HG03139 (cell line): ENCODE results near the gene ADAMTS9.

ENCODE experiments used
- ATAC-seq: cut with Tn5 transposase; IDR thresholded peaks from one replicate; pipeline ENCODE4 v1.9.1; 2021; ENCODE audit not compliant: unreplicated experiment

The ADAMTS9 gene, protein sequence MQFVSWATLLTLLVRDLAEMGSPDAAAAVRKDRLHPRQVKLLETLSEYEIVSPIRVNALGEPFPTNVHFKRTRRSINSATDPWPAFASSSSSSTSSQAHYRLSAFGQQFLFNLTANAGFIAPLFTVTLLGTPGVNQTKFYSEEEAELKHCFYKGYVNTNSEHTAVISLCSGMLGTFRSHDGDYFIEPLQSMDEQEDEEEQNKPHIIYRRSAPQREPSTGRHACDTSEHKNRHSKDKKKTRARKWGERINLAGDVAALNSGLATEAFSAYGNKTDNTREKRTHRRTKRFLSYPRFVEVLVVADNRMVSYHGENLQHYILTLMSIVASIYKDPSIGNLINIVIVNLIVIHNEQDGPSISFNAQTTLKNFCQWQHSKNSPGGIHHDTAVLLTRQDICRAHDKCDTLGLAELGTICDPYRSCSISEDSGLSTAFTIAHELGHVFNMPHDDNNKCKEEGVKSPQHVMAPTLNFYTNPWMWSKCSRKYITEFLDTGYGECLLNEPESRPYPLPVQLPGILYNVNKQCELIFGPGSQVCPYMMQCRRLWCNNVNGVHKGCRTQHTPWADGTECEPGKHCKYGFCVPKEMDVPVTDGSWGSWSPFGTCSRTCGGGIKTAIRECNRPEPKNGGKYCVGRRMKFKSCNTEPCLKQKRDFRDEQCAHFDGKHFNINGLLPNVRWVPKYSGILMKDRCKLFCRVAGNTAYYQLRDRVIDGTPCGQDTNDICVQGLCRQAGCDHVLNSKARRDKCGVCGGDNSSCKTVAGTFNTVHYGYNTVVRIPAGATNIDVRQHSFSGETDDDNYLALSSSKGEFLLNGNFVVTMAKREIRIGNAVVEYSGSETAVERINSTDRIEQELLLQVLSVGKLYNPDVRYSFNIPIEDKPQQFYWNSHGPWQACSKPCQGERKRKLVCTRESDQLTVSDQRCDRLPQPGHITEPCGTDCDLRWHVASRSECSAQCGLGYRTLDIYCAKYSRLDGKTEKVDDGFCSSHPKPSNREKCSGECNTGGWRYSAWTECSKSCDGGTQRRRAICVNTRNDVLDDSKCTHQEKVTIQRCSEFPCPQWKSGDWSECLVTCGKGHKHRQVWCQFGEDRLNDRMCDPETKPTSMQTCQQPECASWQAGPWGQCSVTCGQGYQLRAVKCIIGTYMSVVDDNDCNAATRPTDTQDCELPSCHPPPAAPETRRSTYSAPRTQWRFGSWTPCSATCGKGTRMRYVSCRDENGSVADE (N-terminal part only)

DNA sequence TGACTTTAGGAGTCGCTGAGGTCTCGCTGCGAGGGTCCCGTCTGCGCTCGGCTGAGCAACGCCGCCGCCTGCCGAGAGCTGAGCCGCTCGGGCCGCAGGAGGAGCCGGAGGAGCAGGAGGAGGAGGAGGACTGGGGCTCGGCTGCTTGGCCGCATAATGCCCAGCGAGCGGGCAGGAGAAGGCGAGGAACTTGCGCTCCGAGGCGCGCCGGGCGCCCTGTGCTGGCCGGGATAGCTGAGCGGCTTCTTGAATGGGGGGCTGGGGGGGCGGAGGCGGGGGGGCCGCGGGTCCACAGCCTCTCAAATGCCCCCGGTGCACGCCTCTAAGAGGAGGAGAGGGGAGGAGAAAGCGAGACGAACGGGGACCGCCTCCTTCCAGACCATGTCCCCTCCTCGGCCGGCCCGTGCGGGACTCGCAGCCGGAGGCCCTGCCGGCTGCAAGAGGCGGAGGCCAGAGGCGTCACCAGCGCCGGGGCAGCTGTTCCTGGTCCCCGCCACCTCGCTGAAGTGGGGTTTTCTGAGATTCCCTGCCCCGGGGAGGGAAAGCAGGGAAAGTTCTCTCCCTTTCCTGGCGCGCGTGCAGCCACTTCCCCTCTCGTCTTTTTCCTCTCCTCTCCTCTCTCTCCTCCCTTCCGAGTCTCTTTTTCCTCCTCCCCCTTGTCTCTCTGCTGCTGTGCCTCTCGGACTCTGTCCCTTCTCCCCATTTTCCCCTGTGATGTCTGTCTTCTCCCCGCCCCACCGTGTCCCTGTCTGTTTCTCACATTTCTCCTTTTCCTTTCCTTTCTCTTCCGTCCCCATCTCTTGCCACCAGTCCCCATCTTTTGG, at the start of gene ADAMTS9:
ADAMTS9 (minus strand) TSS at position 220 of the 824 bp plus-strand sequence. CDS start 343 bp downstream, outside the sequence.
- ATAC-seq: no peak

DNA sequence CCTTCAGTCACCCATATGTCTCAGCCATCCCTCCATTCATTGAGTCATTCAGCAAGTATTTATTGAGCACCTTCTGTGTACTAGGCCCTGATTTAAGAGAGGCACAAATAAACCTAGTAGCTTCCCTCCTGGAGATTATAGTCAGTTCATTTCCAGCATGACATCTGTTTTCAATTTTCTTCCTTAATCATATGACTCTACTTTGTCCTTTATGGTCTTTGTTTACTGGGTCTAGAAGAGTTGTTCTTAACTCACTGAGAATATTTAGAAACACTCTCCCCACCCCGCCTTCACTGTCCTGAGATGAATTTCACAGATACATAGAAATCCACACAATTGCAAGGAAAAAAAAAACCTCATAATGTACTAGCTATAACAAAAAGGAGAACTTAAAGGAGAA, 44.8 kb upstream of the ADAMTS9 start:
- no peak for ATAC-seq

DNA sequence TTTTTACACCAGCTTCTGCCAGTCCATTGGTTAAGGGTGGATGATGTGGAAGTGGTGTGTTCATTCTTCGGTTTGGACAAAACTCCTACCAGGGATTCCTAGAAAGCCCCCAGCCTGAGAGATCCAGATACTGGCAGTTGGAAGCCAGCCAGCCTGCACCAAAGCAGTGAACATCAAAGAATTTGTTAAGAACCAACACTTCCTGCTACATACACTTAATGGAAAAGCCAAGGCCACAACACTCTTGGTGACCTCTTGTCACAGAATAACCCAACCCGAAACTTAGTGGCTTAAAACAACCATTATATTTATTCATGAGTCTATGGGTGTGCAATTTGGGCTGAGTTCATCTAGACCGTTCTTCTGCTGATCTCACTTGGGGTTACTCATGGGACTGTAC, 42.9 kb upstream of the ADAMTS9 start:
- ATAC-seq: no peak

DNA sequence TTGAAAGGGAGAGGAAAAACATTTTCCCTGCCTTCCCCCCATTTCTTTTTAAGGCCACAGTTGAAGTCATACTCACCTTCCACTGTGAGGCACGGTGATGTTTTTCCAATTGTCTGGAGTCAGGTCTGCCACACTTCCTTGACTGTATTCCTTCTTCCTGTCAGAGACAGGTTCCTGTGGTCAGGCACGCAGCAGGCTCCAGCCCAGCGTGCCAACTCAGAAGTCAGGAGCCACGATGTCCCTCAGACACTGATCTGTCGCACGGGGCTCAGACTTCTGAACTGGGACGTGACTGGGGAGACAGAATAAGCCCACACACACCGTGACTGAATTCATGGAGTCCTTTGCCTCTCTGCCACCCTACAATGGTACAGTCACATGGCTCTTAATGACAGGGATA, 41.2 kb upstream of the ADAMTS9 start:
- no peak for ATAC-seq

DNA sequence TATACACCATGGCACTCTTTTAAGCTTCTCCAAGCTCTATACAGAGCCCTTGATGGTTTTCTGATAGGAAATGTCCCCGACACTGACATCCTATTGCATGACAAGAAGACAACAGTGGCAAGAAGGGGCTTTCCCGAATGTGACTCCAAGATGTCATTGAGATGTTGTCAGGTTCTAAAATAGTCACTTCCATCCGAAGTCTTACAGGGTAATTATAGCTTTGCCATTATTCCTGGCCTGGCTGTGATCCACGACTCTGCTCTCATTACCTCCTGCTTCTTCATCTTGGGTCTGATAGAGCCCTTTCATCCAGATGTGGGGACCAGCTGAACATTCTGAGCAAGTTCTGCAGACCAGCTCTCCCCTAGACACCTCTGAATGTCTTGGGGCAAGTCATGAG, 40.6 kb upstream of the ADAMTS9 start:
- no peak for ATAC-seq

DNA sequence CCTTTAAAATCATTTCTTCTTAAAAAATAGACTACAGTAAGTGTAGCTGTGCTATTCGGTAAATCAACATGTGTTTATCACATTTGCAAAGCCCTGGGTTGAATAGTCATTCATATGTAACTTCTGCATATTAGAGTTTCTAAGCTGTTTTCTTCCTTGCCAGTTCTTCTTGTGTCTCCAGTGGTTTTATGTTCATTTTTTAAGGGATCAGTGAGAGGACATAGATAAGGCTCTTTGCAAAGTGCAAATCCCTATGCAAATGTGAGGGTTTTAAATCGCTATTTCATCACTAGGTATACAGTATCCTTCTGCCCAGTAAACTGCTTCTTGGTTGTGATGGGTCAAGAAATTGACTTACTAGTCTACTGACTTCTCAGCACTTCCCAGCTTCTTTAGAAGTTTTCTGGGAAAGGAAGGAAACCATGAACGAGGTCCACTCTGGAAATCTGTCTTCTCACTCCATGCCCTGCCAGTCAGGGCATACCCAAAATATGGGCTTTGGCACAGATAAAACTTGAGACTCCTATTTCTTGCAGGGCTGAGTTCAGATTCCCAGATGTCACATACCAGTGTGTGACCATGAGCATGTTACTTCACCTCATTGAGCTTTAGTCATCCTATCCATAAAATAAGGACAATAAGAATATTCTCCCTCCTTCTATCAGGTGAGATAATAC, 38.8 kb upstream of the ADAMTS9 start:
- no peak for ATAC-seq

DNA sequence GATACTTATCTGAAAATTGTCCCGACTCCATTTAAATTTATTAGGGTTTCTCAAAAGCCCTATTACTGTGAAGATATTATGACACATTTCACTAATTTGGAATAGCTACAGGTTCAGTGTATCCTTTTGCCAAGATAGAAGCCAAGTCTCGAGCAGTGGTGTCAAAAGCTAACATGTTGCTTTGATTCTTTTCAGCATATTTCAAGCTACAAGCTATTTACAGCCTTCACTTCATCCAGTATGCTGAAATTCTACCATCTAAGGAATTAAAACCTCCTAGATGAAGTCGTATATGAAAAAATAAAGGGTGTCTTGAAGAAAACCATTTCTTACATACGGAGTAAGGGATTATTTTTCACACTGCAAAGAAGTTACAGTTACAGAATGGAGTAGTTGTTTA, 31.2 kb upstream of the ADAMTS9 start:
- no peak for ATAC-seq

DNA sequence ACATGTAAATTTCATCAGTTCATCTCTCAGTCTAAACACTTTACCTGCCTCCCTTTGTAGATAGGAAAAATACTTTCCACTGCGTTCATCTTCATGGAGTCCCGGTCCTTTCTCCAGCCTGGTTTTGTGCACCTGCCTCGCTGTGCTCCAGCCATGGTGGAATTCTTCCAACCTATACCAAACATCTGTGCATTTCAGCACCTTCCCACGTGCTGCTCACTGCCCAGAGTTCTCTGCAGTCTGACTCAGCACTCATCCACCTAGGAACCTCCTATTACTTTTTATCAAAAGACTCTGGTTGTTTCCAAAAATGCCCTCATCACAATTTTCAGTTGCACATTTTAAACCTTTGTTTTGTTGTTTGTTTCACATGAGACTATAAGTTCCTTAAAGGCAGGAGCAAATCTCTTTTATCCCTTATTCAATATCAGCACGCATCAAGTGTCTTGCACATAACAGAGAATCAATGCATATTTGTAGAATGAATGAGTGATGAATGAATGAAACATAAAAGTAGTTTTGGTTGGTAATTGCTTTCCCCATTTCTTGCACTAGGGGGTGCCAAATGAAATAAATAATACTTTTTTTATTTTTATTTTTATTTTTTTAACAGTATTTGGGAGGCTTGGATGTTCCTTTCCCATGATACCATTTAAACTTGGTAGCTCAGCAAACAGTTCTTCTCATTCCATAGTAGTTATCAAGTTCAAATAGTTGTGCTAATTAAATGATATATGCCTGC, 30.2 kb upstream of the ADAMTS9 start:
- no peak for ATAC-seq

DNA sequence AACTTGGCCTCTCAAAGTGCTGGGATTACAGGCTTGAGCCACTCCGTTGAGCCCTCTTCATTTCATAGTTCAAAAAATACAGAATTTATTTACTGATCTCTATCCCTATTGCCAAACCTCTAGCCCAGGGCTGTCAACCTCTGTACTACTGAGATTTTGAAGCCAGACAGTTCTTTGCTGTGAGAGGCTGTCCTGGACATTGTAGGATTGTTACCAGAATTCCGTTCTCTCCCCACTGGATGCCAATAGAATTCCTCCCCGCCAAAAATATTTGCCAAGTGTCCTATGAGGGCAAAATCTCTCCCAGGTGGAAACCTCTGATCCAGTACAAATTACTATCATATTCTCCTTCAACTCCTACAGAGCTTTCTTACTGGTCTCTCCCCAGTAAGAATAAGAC, 29.6 kb upstream of the ADAMTS9 start:
- ATAC-seq: no peak

DNA sequence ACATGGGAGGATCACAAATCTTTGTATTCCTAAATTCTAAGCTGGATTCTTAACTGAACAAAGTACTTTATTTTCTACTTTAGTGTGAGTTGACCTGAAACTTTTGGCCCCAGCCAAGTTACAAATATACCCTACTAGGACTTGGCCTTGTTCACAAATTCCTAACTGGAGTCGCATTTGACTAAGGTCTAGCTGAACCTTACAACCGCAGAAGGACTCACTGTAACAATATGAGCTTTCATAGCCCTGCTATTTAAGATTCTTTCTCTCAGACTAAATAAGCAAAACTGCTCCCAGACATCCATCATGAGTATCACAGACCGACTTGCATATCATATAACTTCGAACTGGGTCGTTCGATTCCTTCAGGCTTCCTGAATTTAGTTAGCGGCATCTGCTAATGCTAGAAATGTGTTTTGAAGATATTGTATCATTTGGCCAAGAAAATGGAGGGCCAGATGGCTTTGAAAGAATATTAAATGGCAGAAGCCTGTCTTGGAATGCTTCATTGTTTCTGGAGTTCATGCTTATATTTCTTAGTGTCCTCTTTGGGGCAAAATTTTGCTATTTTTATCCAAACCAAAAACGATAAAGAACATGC, 28.4 kb upstream of the ADAMTS9 start:
- no peak for ATAC-seq

DNA sequence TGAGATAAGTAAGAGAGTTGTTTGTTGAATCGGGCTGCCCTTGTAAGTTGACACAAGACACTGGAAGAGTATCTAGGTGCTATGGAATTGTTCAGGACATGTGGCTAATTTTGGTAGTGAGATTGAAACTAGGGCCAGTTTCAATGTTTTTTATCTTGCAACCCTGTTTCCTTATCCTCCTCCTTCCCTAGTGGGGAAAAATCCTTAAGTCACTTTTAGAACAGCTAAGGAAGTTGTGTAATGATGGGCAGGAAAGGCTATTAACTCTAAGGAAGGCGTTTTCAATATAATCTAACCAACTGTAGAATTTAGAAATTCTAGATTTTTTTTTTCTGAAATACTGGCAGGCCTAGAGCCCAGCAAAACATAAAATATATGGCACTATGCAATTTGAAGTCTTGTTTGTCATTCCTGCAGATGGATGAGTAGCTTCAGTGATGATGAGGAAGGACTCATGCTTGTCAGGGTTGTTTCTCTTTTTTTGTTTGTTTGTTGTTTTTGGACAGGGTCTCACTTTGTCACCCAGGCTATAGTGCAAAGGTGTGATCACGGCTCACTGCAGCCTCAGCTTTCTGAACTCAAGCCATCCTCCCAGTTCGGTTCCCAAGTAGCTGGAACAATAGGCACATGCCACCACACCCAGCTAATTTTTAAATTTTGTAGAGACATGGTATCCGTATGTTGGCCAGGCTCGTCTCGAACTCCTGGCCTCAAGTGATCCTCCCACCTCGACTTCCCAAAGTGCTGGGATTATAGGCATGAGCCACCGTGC, 27.6 kb upstream of the ADAMTS9 start:
- ATAC-seq: no peak

DNA sequence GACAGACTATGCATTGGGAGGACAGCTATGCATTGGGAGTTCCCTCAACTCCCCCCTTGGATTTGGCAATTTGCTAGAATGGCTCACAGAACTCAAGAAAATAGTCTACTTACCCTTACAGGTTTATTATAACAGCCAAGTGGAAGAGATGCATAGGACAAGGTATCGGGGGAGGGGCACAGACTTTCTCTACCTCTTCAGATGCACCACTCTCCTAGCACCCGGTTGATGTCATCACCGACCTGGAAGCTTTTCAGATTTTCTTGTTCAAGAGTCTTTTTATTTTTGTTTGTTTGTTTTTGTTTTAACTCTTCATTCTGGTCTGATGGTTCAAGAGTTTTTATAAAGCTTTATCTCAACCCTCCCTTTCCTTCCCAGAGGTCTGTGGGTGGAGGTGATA, 20.7 kb upstream of the ADAMTS9 start:
- no peak for ATAC-seq

DNA sequence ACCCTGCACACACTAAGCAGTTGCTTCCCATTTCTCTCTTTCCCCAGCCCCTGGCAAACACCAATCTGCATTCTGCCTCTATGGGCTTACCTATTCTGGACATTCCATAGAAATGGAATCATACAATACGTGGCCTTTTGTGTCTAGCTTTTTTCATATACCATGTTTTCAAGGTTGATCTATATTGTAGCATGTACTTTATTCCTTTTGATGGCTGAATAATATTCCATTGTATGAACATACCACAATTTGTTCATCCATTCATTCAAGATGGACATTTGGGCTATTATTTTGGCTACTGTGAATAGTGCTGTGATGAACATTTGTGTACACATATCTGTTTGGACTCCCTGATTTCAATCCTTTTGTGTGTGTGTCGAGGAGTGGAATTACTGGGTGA, 18.1 kb upstream of the ADAMTS9 start:
- ATAC-seq: no peak

DNA sequence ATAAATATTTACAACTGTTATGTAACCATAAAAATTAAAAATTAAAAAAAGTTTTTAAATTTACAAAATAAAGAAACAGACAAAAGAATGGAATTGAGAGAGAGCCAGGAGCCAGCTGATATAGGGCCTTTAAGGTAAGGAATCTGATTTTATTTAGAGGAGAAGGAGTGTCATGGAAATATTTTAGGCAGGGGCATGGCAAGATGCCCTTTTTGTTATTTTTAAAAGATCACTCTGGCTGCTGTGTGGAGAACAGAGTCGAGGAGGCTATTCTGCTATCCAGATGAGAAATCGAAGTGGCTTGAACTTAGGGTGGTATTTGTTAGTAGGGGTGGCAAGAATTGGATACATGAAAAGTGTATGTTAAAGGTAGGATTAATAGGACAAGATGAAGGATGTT, 9.1 kb upstream of the ADAMTS9 start:
- ATAC-seq: no peak

DNA sequence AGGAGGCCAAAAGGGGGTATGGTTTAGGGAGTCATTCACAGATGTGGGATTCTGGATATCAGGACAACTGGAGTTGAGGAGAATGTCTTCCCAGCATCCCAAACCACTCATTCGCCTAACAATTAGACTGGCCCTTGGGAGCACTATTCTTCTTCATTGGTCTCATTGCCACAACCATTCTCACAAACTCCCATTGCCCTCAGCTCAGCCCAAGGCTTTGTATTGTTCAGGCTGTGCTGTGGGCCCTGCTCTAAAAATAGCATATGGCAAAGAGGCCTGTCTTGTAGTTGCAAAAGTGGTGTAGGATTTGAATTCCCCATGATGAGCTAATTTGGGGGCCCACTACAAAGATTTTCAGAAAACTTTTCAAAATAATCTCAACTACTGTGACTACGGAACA, 6.3 kb upstream of the ADAMTS9 start:
- no peak for ATAC-seq

DNA sequence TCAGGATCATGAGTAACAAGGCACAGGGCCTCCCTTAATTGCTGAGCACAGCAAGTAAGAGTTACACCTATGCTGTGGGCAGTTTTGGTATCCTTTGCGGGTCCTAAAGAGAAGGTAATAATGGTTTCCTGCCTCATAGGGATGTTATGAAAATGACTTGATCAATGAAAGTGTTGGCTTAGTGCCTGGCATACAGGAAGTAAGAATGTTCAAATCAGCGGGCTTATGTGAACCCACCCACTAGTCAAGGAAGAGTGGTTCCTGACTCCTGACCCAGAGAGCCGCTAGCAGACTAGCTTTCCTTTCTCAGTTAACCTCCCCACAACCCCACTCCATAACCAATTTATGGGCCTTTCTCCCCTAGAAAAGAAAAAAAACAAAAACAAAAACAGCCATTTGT, 5.2 kb upstream of the ADAMTS9 start:
- ATAC-seq: no peak

DNA sequence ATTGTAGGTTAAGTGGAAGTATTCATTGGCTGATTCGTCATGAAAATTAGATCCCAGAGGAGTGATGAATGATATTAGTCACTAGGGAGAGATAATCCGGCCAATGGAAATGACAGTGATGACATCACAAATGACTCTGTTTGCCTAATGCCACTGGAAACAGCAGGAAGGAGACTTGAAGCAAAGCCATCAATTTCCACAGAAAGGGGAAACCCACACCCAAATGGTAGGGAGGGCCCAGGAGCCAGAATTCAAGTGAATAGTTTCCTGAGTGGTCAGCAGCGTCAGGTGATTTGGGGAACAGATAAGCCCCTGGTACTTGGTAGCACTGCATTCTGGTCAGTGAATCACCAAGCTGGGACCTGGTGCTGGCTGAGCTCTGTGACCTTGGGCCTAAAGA, 3.3 kb upstream of the ADAMTS9 start:
- ATAC-seq: no peak

DNA sequence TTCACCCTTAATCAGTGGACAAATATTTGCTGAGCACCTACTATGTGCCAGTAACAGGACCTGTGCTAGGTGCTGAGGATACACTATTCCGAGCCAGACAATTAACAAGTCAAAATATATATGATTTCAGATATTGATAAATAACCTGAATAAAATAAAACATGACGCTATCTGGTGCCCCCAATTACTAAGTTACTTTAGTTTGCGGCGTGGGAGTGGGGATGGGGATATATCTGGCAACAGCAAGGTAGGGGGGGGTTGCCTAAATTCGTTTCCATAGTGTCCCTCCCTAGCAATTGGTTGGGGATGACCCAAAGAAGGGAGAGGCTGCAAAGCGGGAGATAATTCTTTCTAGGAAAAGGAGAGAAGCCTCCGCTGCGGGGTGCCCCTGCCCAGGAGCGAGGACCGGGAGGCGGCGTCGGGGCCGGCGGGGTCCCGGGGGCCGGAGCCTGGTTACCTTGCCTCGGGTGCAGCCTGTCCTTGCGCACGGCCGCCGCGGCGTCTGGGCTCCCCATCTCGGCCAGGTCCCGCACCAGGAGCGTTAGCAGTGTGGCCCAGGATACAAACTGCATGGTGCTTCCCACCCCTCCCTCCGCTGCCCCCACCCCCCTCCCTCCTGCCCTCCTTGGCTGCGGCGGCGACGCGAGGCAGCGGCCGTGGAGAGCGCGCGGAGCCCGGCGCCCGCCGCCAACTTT, 567 bp downstream of the ADAMTS9 start:
- no peak for ATAC-seq
